ENCODE measurements around the gene AKT2.

Gene AKT2

DNA sequence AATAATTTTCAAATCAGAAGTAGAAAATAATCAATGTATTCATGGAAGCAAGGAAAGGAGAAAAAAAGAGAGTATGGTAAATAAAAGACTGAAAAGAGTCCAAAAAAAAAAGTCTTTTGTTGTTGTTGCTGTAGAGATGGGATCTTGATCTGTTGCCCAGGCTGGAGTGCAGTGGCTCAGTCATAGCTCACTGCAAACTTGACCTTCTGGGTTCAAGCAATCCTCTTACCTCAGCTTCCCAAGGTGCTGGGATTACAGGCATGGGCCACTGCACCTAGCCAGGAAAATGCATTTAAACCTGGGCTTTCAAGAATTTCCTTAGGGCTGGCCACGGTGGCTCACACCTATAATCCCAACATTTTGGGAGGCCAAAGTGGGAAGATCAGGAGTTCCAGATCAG, 100.9 kb downstream of the AKT2 start:
- Histone ChIP-seq H2AFZ (ENCODE audit: low read depth, low read length) (no peak overlapping the region), H3K27me3 (ENCODE audit: low read depth, low read length) (no peaks in the 10 kb centered on the region), H4K20me1 (ENCODE audit: insufficient read depth, low read length) (no peaks in the 10 kb centered on the region), H3K9ac (ENCODE audit: low read length) (no peak overlapping the region), H3K36me3 (replicated peaks; ENCODE audit: low read depth, low read length) (no peaks in the 10 kb centered on the region), H3K4me1 (ENCODE audit: low read length) (no peaks in the 10 kb centered on the region), H3K79me2 (ENCODE audit: low read length) (no peaks in the 10 kb centered on the region), H3K4me3 (ENCODE audit: low read length) (no peak overlapping the region), H3K9me3 (ENCODE audit: insufficient read depth, low read length) (no peaks in the 10 kb centered on the region), H3K4me2 (ENCODE audit: low read length) (no peak overlapping the region), H3K27ac (ENCODE audit: low read length) (no peak overlapping the region)
- TF ChIP-seq, protein P1, sequence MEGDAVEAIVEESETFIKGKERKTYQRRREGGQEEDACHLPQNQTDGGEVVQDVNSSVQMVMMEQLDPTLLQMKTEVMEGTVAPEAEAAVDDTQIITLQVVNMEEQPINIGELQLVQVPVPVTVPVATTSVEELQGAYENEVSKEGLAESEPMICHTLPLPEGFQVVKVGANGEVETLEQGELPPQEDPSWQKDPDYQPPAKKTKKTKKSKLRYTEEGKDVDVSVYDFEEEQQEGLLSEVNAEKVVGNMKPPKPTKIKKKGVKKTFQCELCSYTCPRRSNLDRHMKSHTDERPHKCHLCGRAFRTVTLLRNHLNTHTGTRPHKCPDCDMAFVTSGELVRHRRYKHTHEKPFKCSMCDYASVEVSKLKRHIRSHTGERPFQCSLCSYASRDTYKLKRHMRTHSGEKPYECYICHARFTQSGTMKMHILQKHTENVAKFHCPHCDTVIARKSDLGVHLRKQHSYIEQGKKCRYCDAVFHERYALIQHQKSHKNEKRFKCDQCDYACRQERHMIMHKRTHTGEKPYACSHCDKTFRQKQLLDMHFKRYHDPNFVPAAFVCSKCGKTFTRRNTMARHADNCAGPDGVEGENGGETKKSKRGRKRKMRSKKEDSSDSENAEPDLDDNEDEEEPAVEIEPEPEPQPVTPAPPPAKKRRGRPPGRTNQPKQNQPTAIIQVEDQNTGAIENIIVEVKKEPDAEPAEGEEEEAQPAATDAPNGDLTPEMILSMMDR (IDR thresholded peaks at IDR 0.05; ENCODE audit: low read depth, low read length), result no peak
- TF ChIP-seq EZH2phosphoT487 (IDR thresholded peaks at IDR 0.05; ENCODE audit: low read depth), result no peak
